Right lobe of liver (tissue), 4 donors: ENCODE measurements around the gene TSPAN4.

Experiments used
- CTCF ChIP-seq, 4 donors: fragments of 200-600 bp in 3 of 4; fragments of 450-650 bp in 1 of 4; IDR thresholded peaks; one replicate each; pipeline versions ENCODE4 v1.5.1 to v1.8.0; 2016 to 2022; ENCODE audit warnings: antibody characterized with exemption in 4 of 4, mild to moderate bottlenecking in 2 of 4
- POLR2A ChIP-seq: fragments of 450-650 bp; IDR thresholded peaks from one replicate; pipeline ENCODE4 v1.6.1; 2017; ENCODE audit warnings: antibody characterized with exemption, mild to moderate bottlenecking
- donor health status: DM: no; HTN: no; CAD: no.
- donor health status: DM: no; HTN: no; CAD: no.
- donor health status: DM: no; HTN: yes; CAD: no.

DNA sequence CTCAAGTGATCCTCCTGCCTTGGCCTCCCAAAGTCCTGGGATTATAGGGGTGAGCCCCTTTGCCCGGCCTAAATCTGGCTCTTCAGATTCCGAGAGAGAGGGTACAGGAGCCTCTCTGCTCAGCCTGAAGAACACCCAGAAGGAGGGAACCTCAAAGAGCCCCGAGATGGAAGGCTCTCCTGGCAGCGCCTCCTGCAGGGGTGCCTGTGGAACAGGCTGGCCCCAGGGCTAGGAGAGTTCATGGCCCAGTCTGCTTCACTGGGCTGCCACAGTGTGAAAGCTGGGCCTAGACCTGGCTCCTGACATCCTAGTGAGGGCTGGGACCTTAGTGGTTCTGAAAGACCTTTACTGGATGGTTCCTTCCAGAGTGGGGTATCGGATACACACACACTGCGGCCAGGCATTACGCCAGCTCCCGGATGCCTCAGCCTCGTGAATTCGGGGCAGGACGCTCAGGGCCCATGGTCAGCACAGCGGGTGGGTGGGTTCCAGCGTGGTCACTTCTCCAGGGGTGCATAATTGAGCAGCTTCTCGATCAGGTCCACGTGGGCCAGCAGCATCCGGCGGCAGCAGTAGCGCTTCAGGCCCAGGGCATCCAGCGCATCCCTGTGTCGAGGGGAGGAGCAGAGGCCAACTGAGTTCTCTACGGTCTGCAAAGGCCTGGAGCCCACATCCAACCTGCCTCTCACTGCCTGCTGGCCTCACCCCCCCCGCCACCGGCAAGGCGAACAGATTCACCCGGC, 2.6 kb upstream of the TSPAN4 start:
- TF ChIP-seq CTCF (IDR thresholded peaks at IDR 0.05): no peak
- no peak for TF ChIP-seq POLR2A
